HEK293 (cell line): ENCODE data around the gene RXFP1.

Experiments used
- SETDB1 ChIP-seq: IDR thresholded peaks from one replicate; pipeline ENCODE4 v1.6.1; 2017; ENCODE audit warnings: mild to moderate bottlenecking, low read length, moderate library complexity, mixed read lengths; ENCODE audit not compliant: insufficient read length
- ZNF133 ChIP-seq: fragments of 450-650 bp; formaldehyde crosslinking; IDR thresholded peaks from 2 replicates; pipeline ENCODE4 v1.5.1; 2016; ENCODE audit warnings: missing biosample characterization, missing genetic modification characterization
- ZNF214 ChIP-seq: fragments of 450-650 bp; formaldehyde crosslinking; IDR thresholded peaks from 2 replicates; pipeline ENCODE4 v1.5.1; 2017; ENCODE audit warnings: missing biosample characterization, mild to moderate bottlenecking, missing genetic modification characterization, borderline replicate concordance
- ZNF239 ChIP-seq: fragments of 450-650 bp; formaldehyde crosslinking; IDR thresholded peaks from 2 replicates; pipeline ENCODE4 v1.5.1; 2016; ENCODE audit warnings: missing biosample characterization, missing genetic modification characterization
- ZNF24 ChIP-seq: fragments of 450-650 bp; formaldehyde crosslinking; IDR thresholded peaks from 2 replicates; pipeline ENCODE4 v1.5.1; 2016; ENCODE audit warnings: missing biosample characterization, missing genetic modification characterization
- ZNF530 ChIP-seq: fragments of 450-650 bp; formaldehyde crosslinking; IDR thresholded peaks from 2 replicates; pipeline ENCODE4 v1.5.1; 2016; ENCODE audit warnings: low read depth, missing biosample characterization, missing genetic modification characterization

GRCh38 chr4:158630893-158631292 lies 109.2 kb downstream of the RXFP1 start:
- TF ChIP-seq ZNF133 (tag by site-specific recombination) = no peak
- no peak for TF ChIP-seq ZNF239 (tag by site-specific recombination)
- no peak for TF ChIP-seq ZNF530 (tag by site-specific recombination)
- TF ChIP-seq SETDB1 = no peak
- TF ChIP-seq ZNF24 (tag by site-specific recombination) = no peak
- TF ChIP-seq ZNF214 (tag by site-specific recombination) = no peak
